ENCODE results near the gene URB2.

The URB2 gene

GRCh38 chr1:229669333-229669732 lies 43.3 kb downstream of the URB2 start:
- no peak overlapping the region for H3K4me3 ChIP-seq (ENCODE audit: low read depth, low read length)
- TF ChIP-seq CTCF (conservative IDR thresholded peaks at IDR 0.05; ENCODE audit: low read depth, low read length): no peak
- peak; percentile 83 for DNase-seq (ENCODE audit: low read depth)

GRCh38 chr1:229671310-229671709 lies 45.3 kb downstream of the URB2 start:
- no peak overlapping the region for H3K4me3 ChIP-seq (ENCODE audit: low read depth, low read length)
- DNase-seq (ENCODE audit: low read depth): no peak
- no peak for TF ChIP-seq CTCF (conservative IDR thresholded peaks at IDR 0.05; ENCODE audit: low read depth, low read length)

DNA sequence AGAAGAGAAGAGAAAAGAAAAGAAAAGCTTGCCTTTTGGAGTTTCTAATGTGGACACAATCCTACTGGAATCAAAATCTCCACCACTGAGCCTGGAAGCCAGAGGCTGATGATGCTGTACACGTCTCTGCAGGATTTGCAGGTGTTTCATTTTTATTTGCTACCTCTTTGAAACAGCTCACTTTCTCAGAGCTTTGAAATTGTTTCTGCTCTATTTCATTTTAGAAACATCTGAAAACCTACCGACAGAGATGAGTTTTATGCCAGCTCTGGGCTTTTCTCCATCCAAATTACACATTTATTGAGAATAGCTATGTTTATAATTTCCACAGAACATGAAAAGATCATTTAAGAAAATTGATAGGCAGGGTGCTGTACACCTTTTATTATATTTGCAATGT lies 46.2 kb downstream of the URB2 start:
- no peak overlapping the region for H3K4me3 ChIP-seq (ENCODE audit: low read depth, low read length)
- no peak for TF ChIP-seq CTCF (conservative IDR thresholded peaks at IDR 0.05; ENCODE audit: low read depth, low read length)
- DNase-seq (ENCODE audit: low read depth): no peak

GRCh38 chr1:229674042-229674441 lies 48.0 kb downstream of the URB2 start:
- TF ChIP-seq CTCF (conservative IDR thresholded peaks at IDR 0.05; ENCODE audit: low read depth, low read length): no peak
- DNase-seq (ENCODE audit: low read depth): no peak
- no peak overlapping the region for H3K4me3 ChIP-seq (ENCODE audit: low read depth, low read length)

DNA sequence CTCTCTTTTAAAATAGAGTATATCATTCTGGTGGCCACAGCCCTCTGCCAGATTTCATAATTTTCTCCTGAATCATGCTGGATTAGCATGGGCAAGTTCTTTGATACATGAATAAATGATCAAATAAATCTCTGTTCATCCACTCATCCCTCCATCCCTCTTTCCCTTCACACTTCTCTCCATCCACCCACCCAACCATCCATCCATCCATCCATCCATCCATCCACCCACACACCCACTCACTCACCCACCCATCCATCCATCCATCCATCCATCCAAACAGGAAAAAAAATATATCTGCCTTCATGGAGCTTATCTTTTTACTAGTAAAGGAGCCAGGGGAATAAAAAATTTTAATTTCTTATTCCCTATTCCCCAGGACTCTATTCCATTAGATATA lies 49.3 kb downstream of the URB2 start:
- TF ChIP-seq CTCF (conservative IDR thresholded peaks at IDR 0.05; ENCODE audit: low read depth, low read length): no peak
- DNase-seq (ENCODE audit: low read depth): no peak
- no peak overlapping the region for H3K4me3 ChIP-seq (ENCODE audit: low read depth, low read length)

- no peak for TF ChIP-seq CTCF (conservative IDR thresholded peaks at IDR 0.05; ENCODE audit: low read depth, low read length)
- no peak for DNase-seq (ENCODE audit: low read depth)
- no peak overlapping the region for H3K4me3 ChIP-seq (ENCODE audit: low read depth, low read length)
Observed at GRCh38 chr1:229685149-229685548, 59.1 kb downstream of the URB2 start.

DNA sequence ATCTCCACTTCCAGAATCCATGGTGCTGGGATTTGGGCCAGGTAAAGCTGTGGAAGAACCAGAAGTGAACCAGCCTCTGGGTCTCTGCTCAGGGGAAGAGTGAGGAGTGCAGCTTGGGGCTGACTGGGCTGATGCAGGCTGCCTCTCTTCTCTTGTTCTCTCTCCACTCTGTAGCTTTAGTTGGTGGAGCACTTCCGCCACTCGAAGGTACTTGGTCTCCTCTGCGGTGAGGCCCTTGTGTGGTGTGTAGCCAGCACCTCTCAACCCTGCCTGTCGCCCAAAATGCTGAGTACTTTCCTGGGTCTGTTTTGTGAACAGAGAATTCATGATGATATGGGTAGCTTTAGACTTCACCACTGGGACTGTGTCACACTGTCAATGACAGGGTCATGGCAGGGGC lies 63.2 kb downstream of the URB2 start:
- no peak for TF ChIP-seq CTCF (conservative IDR thresholded peaks at IDR 0.05; ENCODE audit: low read depth, low read length)
- H3K4me3 ChIP-seq (ENCODE audit: low read depth, low read length): no peak overlapping the region
- no peak for DNase-seq (ENCODE audit: low read depth)

Data from choroid plexus epithelial cell (primary cell).